Memory B cell (primary cell): ENCODE data around the gene KANSL1L.

Experiments used
- ATAC-seq: fragments of 150-1000 bp; cut with Tn5 transposase; 2 replicates; pipeline ENCODE4 v1.10.0; 2021; ENCODE audit warnings: low read depth, mild to moderate bottlenecking, moderate library complexity
- DNase-seq, 2 donors: peaks; one replicate each; pipeline ENCODE4 v3.0.0; 2022; ENCODE audit warnings: low spot score in 2 of 2
- H3K27ac Mint-ChIP-seq: one replicate; pipeline ENCODE4 v1.8.0; 2022; ENCODE audit warnings: mild to moderate bottlenecking, moderate library complexity, mixed read lengths
- H3K27me3 Mint-ChIP-seq: one replicate; pipeline ENCODE4 v1.8.0; 2022; ENCODE audit warnings: mixed read lengths
- H3K36me3 Mint-ChIP-seq: one replicate; pipeline ENCODE4 v1.8.0; 2022; ENCODE audit warnings: mild to moderate bottlenecking, mixed read lengths
- H3K4me1 Mint-ChIP-seq: one replicate; pipeline ENCODE4 v1.8.0; 2022; ENCODE audit warnings: mixed read lengths
- H3K4me3 Mint-ChIP-seq: one replicate; pipeline ENCODE4 v1.8.0; 2022; ENCODE audit warnings: mild to moderate bottlenecking, moderate library complexity, mixed read lengths
- H3K9me3 Mint-ChIP-seq: one replicate; pipeline ENCODE4 v1.8.0; 2022; ENCODE audit warnings: mixed read lengths

Gene KANSL1L

DNA sequence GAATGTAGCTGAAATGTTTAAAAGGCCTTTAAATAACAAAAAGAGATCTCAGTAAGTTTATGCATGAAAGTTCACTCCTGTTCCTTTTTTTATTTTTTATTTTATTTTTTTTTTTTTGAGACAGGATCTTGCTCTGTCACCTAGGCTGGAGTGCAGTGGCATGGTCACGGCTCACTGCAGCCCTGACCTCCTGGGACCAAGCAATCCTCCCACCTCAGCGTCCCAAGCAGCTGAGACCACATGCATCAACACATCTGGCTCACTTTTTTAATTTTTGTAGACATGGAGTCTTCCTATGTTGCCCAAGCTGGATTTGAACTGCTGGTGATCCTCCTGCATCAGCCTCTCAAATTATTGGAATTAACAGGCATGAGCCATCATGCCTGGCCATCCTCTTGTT is 84.3 kb downstream of the KANSL1L start:
- ATAC-seq (no peak), DNase-seq (no peak)
- Mint-ChIP-seq H3K9me3 (no peaks in the 10 kb centered on the region), H3K27ac (no peak overlapping the region), H3K27me3 (no peaks in the 10 kb centered on the region), H3K4me1 (no peaks in the 10 kb centered on the region), H3K36me3 (no peaks in the 10 kb centered on the region), H3K4me3 (no peak overlapping the region)

DNA sequence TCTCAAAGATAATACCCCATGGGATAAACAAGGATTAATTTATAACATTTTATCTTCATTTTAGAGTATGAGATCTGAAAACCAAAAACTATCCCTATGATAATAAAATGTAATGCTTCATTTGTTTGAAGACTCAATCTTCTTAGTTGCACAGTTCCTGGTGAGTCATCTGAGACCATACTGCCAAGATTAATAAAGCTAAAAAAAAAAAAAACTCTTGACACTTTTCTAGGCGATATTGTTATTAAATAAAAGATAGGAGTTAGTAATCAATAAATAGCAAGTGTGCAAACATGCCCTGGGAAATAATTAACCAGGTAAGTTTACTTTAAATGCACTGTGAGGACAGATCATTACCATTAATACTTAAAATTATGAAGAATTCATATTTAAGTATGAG is 84.9 kb downstream of the KANSL1L start:
- H3K36me3 Mint-ChIP-seq = no peaks in the 10 kb centered on the region
- no peak for DNase-seq
- no peak overlapping the region for H3K27ac Mint-ChIP-seq
- no peak for ATAC-seq
- no peak overlapping the region for H3K4me3 Mint-ChIP-seq
- no peaks in the 10 kb centered on the region for H3K9me3 Mint-ChIP-seq
- H3K4me1 Mint-ChIP-seq = no peaks in the 10 kb centered on the region
- no peaks in the 10 kb centered on the region for H3K27me3 Mint-ChIP-seq

DNA sequence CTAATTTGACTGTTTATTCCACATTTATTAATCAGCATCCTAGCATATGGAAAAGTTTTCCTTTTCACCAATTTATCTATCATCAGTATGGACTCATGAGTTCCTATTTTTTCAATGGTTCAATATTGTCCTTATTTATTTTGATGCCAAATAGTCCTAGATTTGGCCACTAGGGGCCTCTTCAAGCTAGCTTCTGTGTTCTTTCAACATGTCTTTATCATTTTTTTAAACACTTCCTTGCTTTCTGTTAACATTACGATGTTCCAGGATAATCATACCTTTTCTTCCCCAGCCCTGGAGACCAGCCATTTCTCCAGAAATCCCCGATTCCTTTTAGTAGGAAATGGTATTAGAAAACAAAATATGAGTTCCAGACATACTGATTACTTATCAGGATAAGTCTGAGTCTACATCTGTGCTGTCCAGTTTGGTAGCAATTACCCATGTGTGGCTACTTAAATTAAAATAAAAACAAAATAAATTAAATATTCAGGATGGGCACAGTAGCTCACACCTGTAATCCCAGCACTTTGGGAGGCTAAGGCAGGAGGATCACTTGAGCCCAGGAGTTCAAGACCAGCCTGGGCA is 98.2 kb downstream of the KANSL1L start:
- no peaks in the 10 kb centered on the region for H3K4me1 Mint-ChIP-seq
- no peaks in the 10 kb centered on the region for H3K36me3 Mint-ChIP-seq
- no peak for DNase-seq
- no peaks in the 10 kb centered on the region for H3K27me3 Mint-ChIP-seq
- H3K9me3 Mint-ChIP-seq = no peaks in the 10 kb centered on the region
- H3K27ac Mint-ChIP-seq = no peak overlapping the region
- no peak for ATAC-seq
- H3K4me3 Mint-ChIP-seq = no peak overlapping the region

DNA sequence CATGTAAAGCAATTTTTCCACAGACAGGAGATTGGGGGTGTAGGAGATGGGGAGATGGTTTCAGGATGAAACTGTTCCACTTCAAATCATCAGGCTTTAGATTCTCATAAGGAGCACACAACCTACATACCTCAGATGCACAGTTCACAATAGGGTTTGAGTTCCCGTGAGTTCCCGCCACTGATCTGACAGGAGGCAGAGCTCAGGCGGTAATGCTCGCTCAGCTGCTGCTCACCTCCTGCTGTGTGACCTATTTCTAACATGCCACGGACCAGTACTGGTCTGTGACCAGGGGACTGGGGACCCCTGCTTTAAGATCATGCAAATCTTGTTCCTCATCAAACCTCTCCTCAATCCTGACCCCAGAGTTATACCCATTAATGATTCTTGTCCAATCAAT is 98.7 kb downstream of the KANSL1L start:
- H3K4me3 Mint-ChIP-seq = no peak overlapping the region
- no peak for DNase-seq
- H3K9me3 Mint-ChIP-seq = no peaks in the 10 kb centered on the region
- no peak overlapping the region for H3K27ac Mint-ChIP-seq
- no peaks in the 10 kb centered on the region for H3K36me3 Mint-ChIP-seq
- no peak for ATAC-seq
- H3K27me3 Mint-ChIP-seq = no peaks in the 10 kb centered on the region
- H3K4me1 Mint-ChIP-seq = no peaks in the 10 kb centered on the region

DNA sequence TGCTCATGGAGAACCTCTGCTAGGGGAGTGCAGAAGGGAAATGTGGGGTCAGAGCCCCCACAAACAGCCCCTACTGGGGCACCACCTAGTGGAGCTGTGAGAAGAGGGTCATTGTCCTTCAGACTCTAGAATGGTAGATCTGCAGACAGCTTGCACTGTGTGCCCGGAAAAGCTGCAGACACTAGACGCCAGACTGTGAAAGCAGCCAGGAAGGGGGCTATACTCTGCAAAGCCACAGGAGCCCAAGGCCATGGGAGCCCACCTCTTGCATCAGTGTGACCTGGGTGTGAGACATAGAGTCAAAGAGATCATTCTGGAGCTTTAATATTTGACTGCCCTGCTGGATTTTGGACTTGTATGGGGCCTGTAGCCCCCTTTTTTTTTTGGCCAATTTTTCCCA is 107.9 kb downstream of the KANSL1L start:
- Mint-ChIP-seq H3K4me3 (no peak overlapping the region), H3K27me3 (no peaks in the 10 kb centered on the region), H3K27ac (no peak overlapping the region), H3K9me3 (peaks cover 1% of the 10 kb centered on the region), H3K4me1 (no peaks in the 10 kb centered on the region), H3K36me3 (peaks cover 4% of the 10 kb centered on the region)
- no peak for DNase-seq
- no peak for ATAC-seq

DNA sequence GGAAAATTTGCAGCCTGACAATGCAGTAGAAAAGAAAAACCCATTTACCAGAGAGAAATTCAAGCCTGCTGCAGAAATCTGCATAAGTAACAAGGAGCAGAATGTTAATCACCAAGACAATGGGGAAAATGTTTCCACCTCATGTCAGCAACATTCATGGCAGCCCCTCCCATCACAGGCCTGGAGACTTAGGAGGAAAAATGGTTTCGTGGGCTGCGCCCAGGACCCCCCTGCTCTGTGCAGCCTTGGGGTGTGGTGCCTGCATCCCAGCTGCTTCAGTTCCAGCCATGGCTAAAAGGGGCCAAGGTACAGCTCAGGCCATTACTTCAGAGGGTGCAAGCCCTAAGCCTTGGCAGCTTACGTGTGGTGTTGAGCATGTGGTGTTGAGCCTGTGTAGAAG is 115.4 kb downstream of the KANSL1L start:
- Mint-ChIP-seq H3K4me3 (no peak overlapping the region), H3K27ac (no peak overlapping the region), H3K4me1 (no peaks in the 10 kb centered on the region), H3K9me3 (peaks cover 15% of the 10 kb centered on the region), H3K27me3 (no peaks in the 10 kb centered on the region), H3K36me3 (peaks cover 22% of the 10 kb centered on the region)
- DNase-seq = no peak
- no peak for ATAC-seq

DNA sequence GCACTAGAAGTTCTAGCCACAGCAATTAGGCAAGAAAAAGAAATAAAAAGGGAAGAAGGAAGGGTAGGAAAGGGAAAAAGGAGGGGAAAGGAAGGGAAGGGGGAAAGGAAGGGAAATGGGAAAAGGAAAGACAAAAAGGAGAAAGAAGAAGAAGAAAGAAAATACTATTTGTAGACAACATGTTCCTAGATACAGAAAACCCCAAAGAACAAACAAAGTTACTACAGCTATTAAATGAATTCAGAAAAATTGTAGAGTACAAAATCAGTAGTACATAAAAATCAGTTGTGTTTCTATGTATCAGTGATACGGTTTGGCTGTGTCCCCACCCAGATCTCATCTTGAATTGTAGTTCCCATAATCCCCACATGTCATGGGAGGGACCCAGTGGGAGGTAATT is 116.5 kb downstream of the KANSL1L start:
- H3K4me3 Mint-ChIP-seq = no peak overlapping the region
- H3K27ac Mint-ChIP-seq = no peak overlapping the region
- no peaks in the 10 kb centered on the region for H3K4me1 Mint-ChIP-seq
- peaks cover 15% of the 10 kb centered on the region for H3K9me3 Mint-ChIP-seq
- H3K36me3 Mint-ChIP-seq = peaks cover 22% of the 10 kb centered on the region
- no peaks in the 10 kb centered on the region for H3K27me3 Mint-ChIP-seq
- DNase-seq = no peak
- ATAC-seq = no peak

DNA sequence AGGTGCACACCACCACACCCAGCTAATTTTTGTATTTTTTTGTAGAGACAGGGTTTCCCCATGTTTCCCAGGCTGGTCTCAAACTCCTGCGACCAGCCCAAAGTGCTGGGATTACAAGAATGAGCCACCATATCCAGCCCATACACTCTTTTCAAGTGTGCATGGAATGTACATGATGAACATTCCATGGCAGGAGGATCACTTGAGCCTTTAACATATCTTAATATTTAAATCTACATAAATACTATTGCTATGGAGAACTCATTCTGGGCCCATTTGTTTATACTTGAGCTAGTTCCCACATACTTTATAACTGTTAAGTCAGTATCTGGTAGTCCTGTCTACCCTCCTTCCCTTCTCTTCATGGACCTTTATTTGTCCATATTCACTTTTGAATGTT is 120.3 kb downstream of the KANSL1L start:
- Mint-ChIP-seq H3K27ac (no peak overlapping the region), H3K4me1 (no peaks in the 10 kb centered on the region), H3K27me3 (no peaks in the 10 kb centered on the region), H3K4me3 (no peak overlapping the region), H3K36me3 (peaks cover 24% of the 10 kb centered on the region), H3K9me3 (peaks cover 10% of the 10 kb centered on the region)
- DNase-seq (no peak), ATAC-seq (no peak)

DNA sequence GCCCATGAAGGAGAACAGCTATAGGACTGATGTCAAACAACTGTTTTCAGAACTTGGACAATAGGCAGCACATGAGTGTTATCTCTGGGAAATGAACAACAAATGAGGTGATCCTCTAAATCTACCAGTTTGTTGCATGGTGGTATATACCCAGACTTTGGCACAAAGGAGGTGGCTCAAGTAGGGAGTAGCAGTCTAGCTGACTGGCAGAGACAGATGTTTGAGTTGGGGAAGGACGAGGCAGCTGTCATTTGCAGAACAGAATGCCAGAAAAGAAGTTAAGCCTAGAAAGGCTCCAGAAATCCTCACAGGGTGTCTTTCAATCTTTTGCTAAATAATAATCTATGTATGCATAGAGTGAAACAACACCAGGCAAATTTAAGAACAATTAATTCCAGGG is 121.4 kb downstream of the KANSL1L start:
- Mint-ChIP-seq H3K36me3 (peaks cover 20% of the 10 kb centered on the region), H3K4me3 (no peak overlapping the region), H3K9me3 (peaks cover 4% of the 10 kb centered on the region), H3K27ac (no peak overlapping the region), H3K27me3 (no peaks in the 10 kb centered on the region), H3K4me1 (no peaks in the 10 kb centered on the region)
- DNase-seq (no peak), ATAC-seq (no peak)

DNA sequence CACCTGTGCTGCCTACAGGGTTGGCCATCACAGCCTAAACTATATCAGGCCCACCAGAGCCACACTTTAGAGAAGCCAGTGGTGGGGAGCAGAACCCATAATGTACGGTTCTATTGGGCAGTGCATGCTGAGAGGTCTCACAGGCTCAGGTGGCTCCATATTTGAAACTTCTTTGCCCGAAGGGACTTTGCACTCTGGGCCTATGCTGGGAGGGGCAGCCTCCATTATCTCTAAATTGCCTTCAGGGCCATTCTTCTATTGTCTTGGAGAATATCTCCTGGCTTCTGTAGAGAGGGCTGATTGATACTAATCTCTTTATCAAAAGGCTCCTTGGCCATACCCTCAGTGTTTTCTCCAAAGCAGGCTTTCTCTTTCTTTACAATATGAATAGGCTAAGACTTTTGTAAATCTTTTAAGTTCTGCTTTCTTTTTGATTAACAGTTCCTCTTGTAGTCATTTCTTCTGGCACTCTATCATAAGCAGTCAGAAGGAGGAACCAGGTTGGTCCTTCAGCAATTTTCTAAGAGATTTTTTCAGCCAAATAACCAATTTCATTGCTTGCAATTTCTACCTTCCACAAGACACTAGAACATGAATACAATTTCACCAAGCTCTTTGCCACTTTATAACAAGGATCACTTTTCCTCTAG is 124.2 kb downstream of the KANSL1L start:
- H3K36me3 Mint-ChIP-seq = peaks cover 11% of the 10 kb centered on the region
- no peak overlapping the region for H3K4me3 Mint-ChIP-seq
- DNase-seq (no peak), ATAC-seq (no peak)
- H3K27me3 Mint-ChIP-seq = no peaks in the 10 kb centered on the region
- peaks cover 1% of the 10 kb centered on the region for H3K9me3 Mint-ChIP-seq
- H3K4me1 Mint-ChIP-seq = no peaks in the 10 kb centered on the region
- no peak overlapping the region for H3K27ac Mint-ChIP-seq

DNA sequence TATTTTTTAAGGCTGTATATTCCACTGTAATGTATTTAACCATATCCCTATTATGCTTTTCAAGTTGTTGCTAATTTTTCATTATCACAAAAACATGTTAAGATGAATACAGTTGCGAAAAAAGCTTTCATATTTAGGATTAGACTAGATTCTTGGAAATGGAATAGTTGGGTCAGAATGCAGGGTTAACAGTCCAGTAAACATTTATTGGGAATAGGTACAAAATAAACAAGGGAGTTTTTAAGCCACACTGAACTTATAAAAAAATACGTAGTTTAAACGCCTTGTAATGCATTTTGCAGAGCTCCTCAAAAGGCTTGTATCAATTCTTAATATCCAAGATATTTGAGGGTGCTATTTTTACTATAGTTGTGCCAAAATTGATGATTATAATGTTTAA is 133.1 kb downstream of the KANSL1L start:
- Mint-ChIP-seq H3K36me3 (peaks cover 3% of the 10 kb centered on the region), H3K4me3 (no peak overlapping the region), H3K27me3 (no peaks in the 10 kb centered on the region), H3K9me3 (peaks cover 2% of the 10 kb centered on the region), H3K27ac (no peak overlapping the region), H3K4me1 (no peaks in the 10 kb centered on the region)
- ATAC-seq (no peak), DNase-seq (no peak)

DNA sequence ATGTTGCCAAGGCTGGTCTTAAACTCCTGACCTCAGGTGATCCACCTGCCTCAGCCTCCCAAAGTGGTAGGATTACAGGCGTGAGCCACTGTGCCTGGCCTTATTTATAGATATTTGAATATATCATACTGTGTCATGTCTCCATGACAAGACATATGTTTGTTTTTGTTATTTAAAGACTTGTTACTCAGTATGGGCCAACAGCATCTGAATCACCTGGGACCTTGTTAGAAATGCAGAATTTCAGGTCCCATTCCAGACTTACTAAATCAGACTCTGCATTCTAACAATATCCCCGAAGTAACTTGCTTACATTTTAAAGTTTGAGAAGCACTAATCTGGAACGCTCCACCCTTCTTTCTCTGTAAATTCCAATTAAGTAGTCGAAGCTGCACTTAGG is 135.5 kb downstream of the KANSL1L start:
- no peak for ATAC-seq

DNA sequence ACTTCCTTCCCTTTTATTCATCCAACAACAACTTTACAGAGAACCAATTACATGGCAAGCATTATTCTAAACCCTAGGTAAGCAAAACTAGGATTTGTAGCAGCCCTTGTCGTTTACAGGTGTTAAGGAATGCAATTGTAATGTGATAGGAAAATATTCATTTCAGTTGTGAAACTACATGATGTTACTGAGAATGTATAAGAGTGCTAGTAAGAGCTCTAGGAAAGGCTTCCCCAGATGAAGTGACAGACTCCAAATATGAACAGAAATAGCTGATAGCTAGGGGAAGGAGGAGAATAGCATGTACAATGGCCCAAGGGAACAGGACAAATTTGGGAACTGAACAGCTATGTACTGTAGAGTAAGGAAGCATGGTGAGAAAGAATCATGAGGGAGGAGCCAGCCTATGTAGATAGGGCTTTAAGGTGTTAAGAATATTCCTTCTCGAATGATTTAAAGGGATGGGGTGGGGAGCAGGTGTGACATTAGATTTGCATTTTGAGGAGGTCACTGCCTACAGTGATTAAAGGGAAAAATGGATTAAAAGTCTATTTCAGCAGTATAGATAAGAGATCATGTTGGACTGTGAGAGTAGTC is 137.0 kb downstream of the KANSL1L start:
- Mint-ChIP-seq H3K9me3 (peaks cover 2% of the 10 kb centered on the region), H3K36me3 (peaks cover 3% of the 10 kb centered on the region), H3K4me1 (no peaks in the 10 kb centered on the region), H3K27ac (peak overlapping the region; percentile 2), H3K4me3 (no peak overlapping the region), H3K27me3 (no peaks in the 10 kb centered on the region)
- DNase-seq = no peak
- no peak for ATAC-seq

More for the DNA sequence above, 135.5 kb downstream of the KANSL1L start:
- Mint-ChIP-seq H3K27ac (no peak overlapping the region), H3K4me3 (no peak overlapping the region), H3K4me1 (no peaks in the 10 kb centered on the region), H3K27me3 (no peaks in the 10 kb centered on the region), H3K36me3 (peaks cover 3% of the 10 kb centered on the region), H3K9me3 (peaks cover 2% of the 10 kb centered on the region)
- DNase-seq = no peak

DNA sequence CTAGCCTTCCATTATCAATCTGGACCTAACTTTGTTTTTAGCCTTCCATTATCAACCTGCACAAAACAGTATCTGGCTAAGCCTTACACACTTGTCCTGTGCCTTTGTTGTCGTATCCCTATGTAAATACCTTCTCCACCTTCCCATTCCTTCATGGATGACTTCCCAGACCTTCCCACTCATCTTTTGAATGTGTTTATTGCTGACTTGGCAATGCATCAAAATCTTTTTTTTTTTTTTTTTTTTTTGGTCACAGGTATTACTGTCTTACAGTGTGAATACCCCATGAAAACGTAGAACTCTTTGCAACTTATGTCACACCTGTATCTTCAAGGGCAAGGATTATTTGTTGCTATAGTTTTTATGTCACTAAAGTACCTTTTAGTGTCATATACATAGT is 143.0 kb downstream of the KANSL1L start:
- ATAC-seq (no peak), DNase-seq (no peak)
- Mint-ChIP-seq H3K27me3 (no peaks in the 10 kb centered on the region), H3K27ac (no peak overlapping the region), H3K4me3 (no peak overlapping the region), H3K4me1 (no peaks in the 10 kb centered on the region), H3K9me3 (no peaks in the 10 kb centered on the region), H3K36me3 (peaks cover 5% of the 10 kb centered on the region)

DNA sequence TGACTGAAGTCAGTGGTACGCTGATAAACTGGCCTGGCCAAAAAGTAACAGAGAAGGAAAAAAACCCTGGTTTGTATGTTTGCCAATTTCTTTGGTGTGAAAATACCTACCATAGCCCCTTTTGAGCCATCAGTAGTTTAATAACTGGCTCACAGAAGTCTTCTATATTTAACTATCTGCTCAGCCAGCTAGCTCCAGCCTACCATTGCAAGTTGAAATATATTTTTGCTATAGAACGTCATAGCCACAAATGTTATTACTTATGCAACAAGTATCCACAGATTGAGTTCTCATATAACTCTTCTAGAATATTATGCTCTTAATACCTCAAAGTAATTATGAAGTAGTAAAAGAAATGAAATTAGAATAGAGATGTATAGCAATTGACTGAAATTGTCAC is 143.6 kb downstream of the KANSL1L start:
- Mint-ChIP-seq H3K9me3 (no peaks in the 10 kb centered on the region), H3K27me3 (no peaks in the 10 kb centered on the region), H3K4me1 (no peaks in the 10 kb centered on the region), H3K27ac (no peak overlapping the region), H3K36me3 (peaks cover 10% of the 10 kb centered on the region), H3K4me3 (no peak overlapping the region)
- no peak for DNase-seq
- no peak for ATAC-seq
